ENCODE results near the gene GPR150. TPM values are rescaled to one million over a fixed set of nuclear protein-coding genes. Genes with fewer than 3 reads are reported as not detected.
A peak's percentile ranks its signal among the peaks of the same experiment; 100 is the strongest.

Gene GPR150
- total and polyA plus RNA-seq, 9 of the 15 experiments (the other 6 are each of a cell fraction or from before 2014, with no cell fraction given), result not detected

GRCh38 chr5:95620870-95621838 lies 1.3 kb downstream of the GPR150 start:
- WGBS (ENCODE audit: insufficient coverage, low coverage, missing lambda C conversion rate), result 88% methylated on average over 26 of the region's 92 CpGs
- Histone ChIP-seq H3K36me3 (ENCODE audit: control insufficient read depth, insufficient read depth, low read length) (no peaks in the 10 kb centered on the region), H3K4me3 (no peak overlapping the region), H3K27ac (ENCODE audit: extremely low read depth, low read depth, low read length) (no peak overlapping the region), H3K4me1 (replicated peaks in 1 of 2; ENCODE audit: control insufficient read depth in 2 of 2, insufficient read depth in 2 of 2, low read length in 2 of 2) (no peaks in the 10 kb centered on the region), H3K9me1 (ENCODE audit: control insufficient read depth, insufficient read depth, low read length) (no peaks in the 10 kb centered on the region), H3K9ac (ENCODE audit: insufficient read depth in 1 of 2, low read depth in 2 of 2, low read length in 2 of 2) (no peak overlapping the region), H3K79me2 (ENCODE audit: control insufficient read depth, insufficient read depth, low read length) (no peaks in the 10 kb centered on the region), H3K4me2 (ENCODE audit: insufficient read depth, low read length) (no peak overlapping the region), H2AFZ (ENCODE audit: low read depth, low read length) (no peak overlapping the region), H3K9me3 (replicated peaks; ENCODE audit: control insufficient read depth, insufficient read depth, low read depth, low read length) (no peaks in the 10 kb centered on the region), H3K27me3 (ENCODE audit: control insufficient read depth in 2 of 2, insufficient read depth in 2 of 2, low read length in 2 of 2) (no peaks in the 10 kb centered on the region), H4K20me1 (replicated peaks; ENCODE audit: control insufficient read depth, insufficient read depth, low read length) (no peaks in the 10 kb centered on the region)
- ChIA-PET CTCF (ENCODE audit: low intra/inter-chr PET ratio) (no interaction called here), POLR2A (no interaction called here)
- intact Hi-C loops (cut with micrococcal nuclease), result no loop called here
- DNase-seq (ENCODE audit: extremely low read depth in 1 of 4, low spot score in 3 of 4) (no peak), FAIRE-seq (no peak), ATAC-seq (no peak)
- in situ Hi-C loops (cut with MboI), result no loop called here
- no TSS peak for BruUV-seq (replicated peaks)
- TF ChIP-seq PCBP1 (IDR thresholded peaks at IDR 0.05; ENCODE audit: low read depth, low read length, poor library complexity, severe bottlenecking) (peak; percentile 48), RERE (CRISPR knock-in tag; IDR thresholded peaks at IDR 0.05; ENCODE audit: borderline replicate concordance) (no peak), CLOCK (CRISPR knock-in tag; IDR thresholded peaks at IDR 0.05; ENCODE audit: borderline replicate concordance) (no peak), ZNF75A (CRISPR knock-in tag; IDR thresholded peaks at IDR 0.05) (no peak), ZBTB9 (CRISPR knock-in tag; IDR thresholded peaks at IDR 0.05) (no peak), PHF20 (IDR thresholded peaks at IDR 0.05; ENCODE audit: partially characterized antibody) (no peak), BRCA1 (IDR thresholded peaks at IDR 0.05) (no peak), BRCA1 (CRISPR knock-in tag; IDR thresholded peaks at IDR 0.05) (no peak), ZBTB33 (CRISPR knock-in tag; IDR thresholded peaks at IDR 0.05) (peak; percentile 53; the same call in 1 of the 2 replicates)
